GM06990 (cell line): ENCODE measurements around the gene CDA.

Source experiments
- DNase-seq: peaks from one replicate; pipeline ENCODE4 v3.0.0-alpha.2; 2011; ENCODE audit not compliant: insufficient read length; ENCODE audit errors: extremely low read depth
- H3K27me3 ChIP-seq: replicated peaks from 2 replicates; pipeline ENCODE4 v1.6.0; 2011; ENCODE audit warnings: low read length; ENCODE audit not compliant: control insufficient read depth, insufficient read depth
- H3K36me3 ChIP-seq: 2 replicates; pipeline ENCODE4 v1.5.1; 2011; ENCODE audit warnings: low read length; ENCODE audit not compliant: control insufficient read depth, insufficient read depth
- H3K4me3 ChIP-seq: replicated peaks from 2 replicates; pipeline ENCODE4 v1.5.1; 2011; ENCODE audit warnings: low read depth, mild to moderate bottlenecking, control low read depth, low read length
- TF ChIP-seq, protein P1 (sequence below): IDR thresholded peaks from 2 replicates; pipeline ENCODE4 v1.5.1; 2011; ENCODE audit warnings: low read length, control low read depth, mild to moderate bottlenecking, inconsistent platforms; ENCODE audit not compliant: insufficient read depth, poor library complexity, severe bottlenecking

Gene CDA

DNA sequence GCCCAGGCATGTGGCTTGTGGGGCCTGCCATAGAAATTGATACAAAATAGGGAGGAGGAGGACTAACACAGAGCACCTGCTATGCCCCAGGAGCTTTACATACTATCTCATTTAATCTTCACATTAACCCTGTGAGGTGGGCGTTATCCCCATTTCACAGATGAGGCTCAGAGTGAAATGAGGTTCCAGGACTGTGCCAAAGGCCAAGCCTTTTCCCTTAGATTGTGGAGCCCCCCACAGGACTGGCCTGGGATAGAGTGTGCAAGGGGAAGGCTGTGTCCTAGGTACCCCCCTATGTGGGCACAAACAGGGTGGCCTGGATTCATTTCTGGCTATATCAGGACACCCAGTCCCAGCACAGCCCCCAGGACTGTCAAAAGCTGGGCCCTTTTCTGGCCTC lies 74.5 kb downstream of the CDA start:
- DNase-seq: no peak
- TF ChIP-seq, protein P1, sequence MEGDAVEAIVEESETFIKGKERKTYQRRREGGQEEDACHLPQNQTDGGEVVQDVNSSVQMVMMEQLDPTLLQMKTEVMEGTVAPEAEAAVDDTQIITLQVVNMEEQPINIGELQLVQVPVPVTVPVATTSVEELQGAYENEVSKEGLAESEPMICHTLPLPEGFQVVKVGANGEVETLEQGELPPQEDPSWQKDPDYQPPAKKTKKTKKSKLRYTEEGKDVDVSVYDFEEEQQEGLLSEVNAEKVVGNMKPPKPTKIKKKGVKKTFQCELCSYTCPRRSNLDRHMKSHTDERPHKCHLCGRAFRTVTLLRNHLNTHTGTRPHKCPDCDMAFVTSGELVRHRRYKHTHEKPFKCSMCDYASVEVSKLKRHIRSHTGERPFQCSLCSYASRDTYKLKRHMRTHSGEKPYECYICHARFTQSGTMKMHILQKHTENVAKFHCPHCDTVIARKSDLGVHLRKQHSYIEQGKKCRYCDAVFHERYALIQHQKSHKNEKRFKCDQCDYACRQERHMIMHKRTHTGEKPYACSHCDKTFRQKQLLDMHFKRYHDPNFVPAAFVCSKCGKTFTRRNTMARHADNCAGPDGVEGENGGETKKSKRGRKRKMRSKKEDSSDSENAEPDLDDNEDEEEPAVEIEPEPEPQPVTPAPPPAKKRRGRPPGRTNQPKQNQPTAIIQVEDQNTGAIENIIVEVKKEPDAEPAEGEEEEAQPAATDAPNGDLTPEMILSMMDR: no peak
- Histone ChIP-seq H3K4me3 (no peak overlapping the region), H3K27me3 (no peaks in the 10 kb centered on the region), H3K36me3 (no peaks in the 10 kb centered on the region)

DNA sequence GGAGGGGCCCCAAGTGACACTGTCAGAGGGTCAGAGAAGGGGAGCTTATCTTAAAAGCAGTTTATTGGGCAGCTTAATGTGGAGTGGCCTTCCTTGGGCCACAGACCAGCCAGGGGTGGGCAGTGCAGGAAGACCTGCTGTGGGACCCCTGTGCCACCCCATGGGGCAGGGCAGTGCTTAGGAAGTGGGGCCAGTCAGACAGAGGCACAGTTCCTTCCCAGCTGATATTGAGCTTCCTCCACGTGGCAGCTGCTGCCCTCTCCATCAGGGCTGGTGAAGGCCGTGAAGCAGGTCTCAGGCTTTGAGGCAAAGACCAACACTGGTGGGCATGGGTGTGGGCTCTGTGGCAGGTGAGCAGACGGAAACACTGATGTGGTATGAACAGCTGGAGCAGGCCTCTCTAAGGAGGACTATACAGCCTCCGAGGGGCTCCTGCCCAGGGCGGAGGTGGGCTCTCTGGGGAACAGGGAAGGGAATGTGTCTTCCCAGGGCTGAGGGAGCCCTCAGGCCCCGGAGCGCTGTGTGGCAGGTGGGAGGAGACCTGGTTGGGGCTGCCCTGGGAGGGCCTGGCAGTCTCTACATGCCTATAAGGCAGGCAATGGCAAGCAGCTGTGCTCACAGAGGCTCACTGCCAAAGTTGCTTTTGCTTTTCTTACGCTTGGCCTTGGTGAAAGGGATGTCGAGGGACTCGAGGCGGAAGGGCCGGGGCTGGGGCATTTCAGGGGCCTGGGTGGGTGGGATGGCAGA lies 75.2 kb downstream of the CDA start:
- Histone ChIP-seq H3K4me3 (no peak overlapping the region), H3K27me3 (no peaks in the 10 kb centered on the region), H3K36me3 (no peaks in the 10 kb centered on the region)
- no peak for DNase-seq
- TF ChIP-seq, protein P1: no peak

DNA sequence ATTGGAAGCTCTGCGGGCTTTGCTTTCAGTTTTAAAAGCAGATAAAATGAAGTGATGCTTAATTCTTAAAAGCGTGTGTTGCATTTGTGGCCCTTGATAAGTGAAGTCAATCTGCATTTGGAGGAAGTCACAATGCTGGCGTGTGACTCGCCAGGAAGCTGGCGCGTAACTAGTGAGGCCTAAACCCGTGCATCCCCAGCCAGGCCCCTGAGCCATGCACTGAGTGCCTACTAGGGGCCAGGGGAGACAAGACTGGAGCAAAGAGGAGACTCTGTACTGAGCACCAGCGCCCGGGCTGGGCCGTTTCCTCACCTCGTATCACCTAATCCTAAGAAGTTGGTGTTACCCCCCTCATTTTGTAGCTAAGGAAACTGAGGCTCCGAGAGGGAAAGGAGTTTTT lies 76.8 kb downstream of the CDA start:
- no peak overlapping the region for H3K4me3 ChIP-seq
- TF ChIP-seq, protein P1: no peak
- no peak for DNase-seq

DNA sequence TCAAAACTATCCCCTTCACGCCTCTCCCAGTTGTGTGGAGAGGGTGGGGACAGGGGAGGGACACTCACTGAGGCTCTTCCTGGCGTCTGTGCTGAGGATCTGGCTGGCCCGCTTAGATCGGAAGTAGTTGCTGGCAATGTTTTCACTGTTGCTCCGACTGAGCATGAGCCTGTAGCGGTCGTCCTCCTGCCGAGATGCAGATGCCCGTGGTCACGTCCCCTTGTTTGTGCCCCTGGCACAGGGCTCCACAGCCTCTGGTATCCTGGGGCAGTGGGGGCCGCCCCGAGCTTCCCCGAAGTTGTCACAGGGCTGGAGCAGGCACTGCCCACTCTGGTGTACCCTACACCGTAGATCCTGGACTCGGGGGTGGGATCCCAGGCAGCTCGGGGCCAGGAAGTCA lies 77.2 kb downstream of the CDA start:
- no peaks in the 10 kb centered on the region for H3K27me3 ChIP-seq
- H3K4me3 ChIP-seq: no peak overlapping the region
- no peaks in the 10 kb centered on the region for H3K36me3 ChIP-seq
- TF ChIP-seq, protein P1: no peak
- no peak for DNase-seq

More for the DNA sequence above, 76.8 kb downstream of the CDA start:
- Histone ChIP-seq H3K36me3 (no peaks in the 10 kb centered on the region), H3K27me3 (no peaks in the 10 kb centered on the region)

DNA sequence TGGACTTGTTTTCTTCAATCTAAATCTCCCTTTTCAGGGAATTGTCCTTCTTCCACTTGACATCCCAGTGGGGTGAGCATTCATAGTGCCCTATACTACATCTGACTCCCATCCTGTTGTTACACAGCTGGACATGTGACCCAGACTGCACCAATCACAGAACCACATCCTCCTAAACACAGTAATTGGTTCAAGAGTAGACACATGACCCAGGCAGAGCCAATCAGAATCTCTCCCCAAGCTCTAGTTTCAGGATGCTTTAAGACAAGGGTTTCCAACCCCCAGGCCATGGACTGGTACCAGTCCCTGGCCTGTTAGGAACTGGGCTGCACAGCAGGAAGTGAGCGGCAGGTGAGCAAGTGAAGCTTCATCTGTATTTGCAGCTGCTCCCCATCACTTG lies 77.9 kb downstream of the CDA start:
- Histone ChIP-seq H3K36me3 (no peaks in the 10 kb centered on the region), H3K4me3 (no peak overlapping the region), H3K27me3 (no peaks in the 10 kb centered on the region; the same call in 1 of the 2 replicates)
- no peak for DNase-seq
- TF ChIP-seq, protein P1: no peak
